PFSK-1 (cell line): ENCODE measurements around the gene POLG.

ENCODE experiments used
- FOXP2 ChIP-seq: optimal IDR thresholded peaks from 2 replicates; pipeline ENCODE3; 2011; ENCODE audit warnings: borderline replicate concordance, control low read depth, inconsistent platforms; ENCODE audit not compliant: insufficient read depth; ENCODE audit errors: extremely low read length, extremely low read depth
- POLR2AphosphoS5 ChIP-seq: IDR thresholded peaks from 2 replicates; pipeline ENCODE4 v1.6.1; 2012; ENCODE audit warnings: low read depth, mild to moderate bottlenecking, control low read depth, low read length, moderate library complexity
- SIN3A ChIP-seq: IDR thresholded peaks from 2 replicates; pipeline ENCODE4 v1.6.1; 2012; ENCODE audit warnings: mild to moderate bottlenecking, low read length, moderate library complexity, borderline replicate concordance; ENCODE audit not compliant: insufficient read depth
- TAF1 ChIP-seq: IDR thresholded peaks from 2 replicates; pipeline ENCODE4 v1.6.1; 2012; ENCODE audit warnings: low read length, control low read depth, borderline replicate concordance; ENCODE audit not compliant: insufficient read depth
- TF ChIP-seq, protein P1 (sequence below), 2 experiments: IDR thresholded peaks; 2 replicates each; pipeline versions ENCODE4 v1.6.1 to v1.8.0; 2011 to 2012; ENCODE audit warnings: low read depth in 2 of 2, low read length in 2 of 2, control low read depth in 1 of 2, inconsistent platforms in 1 of 2, mild to moderate bottlenecking in 1 of 2, moderate library complexity in 1 of 2; ENCODE audit not compliant: insufficient read depth in 1 of 2

Gene POLG

DNA sequence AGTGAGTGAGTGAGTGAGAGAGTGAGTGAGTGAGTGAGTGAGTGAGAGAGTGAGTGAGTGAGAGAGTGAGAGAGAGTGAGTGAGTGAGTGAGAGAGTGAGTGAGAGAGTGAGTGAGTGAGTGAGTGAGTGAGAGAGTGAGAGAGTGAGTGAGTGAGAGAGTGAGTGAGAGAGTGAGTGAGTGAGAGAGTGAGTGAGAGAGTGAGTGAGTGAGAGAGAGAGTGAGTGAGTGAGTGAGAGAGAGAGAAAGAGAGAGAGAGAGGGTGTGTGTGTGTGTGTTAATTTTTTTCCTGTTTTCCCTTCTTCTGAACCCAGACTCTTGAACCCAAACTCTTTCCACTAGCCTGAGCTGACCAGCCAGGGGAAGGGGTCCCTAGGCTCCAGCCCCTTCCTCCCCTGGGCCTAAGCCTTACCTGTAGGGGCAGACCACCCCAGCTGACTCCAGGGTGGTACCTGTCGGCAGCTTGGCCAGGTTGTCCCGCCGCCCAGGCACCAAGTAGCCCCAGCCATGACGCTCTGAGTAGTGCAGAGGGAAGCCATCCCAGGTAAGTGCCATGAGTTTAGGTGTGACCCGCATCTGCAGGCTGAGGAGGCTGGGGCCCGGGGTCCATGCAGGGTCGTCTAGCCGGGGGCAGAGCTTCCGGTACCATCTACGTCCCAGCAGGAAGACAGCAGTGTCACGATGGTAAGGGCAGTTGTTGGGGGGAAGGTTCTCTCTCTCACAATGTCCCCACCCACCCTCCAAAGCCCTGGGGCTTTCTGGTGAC is 9.4 kb downstream of the POLG start:
- TF ChIP-seq SIN3A (no peak), POLR2AphosphoS5 (0 out of 2 replicates have a peak, but pooled peaks have one; percentile 3), FOXP2 (no peak), TAF1 (no peak)
- TF ChIP-seq, protein P1, sequence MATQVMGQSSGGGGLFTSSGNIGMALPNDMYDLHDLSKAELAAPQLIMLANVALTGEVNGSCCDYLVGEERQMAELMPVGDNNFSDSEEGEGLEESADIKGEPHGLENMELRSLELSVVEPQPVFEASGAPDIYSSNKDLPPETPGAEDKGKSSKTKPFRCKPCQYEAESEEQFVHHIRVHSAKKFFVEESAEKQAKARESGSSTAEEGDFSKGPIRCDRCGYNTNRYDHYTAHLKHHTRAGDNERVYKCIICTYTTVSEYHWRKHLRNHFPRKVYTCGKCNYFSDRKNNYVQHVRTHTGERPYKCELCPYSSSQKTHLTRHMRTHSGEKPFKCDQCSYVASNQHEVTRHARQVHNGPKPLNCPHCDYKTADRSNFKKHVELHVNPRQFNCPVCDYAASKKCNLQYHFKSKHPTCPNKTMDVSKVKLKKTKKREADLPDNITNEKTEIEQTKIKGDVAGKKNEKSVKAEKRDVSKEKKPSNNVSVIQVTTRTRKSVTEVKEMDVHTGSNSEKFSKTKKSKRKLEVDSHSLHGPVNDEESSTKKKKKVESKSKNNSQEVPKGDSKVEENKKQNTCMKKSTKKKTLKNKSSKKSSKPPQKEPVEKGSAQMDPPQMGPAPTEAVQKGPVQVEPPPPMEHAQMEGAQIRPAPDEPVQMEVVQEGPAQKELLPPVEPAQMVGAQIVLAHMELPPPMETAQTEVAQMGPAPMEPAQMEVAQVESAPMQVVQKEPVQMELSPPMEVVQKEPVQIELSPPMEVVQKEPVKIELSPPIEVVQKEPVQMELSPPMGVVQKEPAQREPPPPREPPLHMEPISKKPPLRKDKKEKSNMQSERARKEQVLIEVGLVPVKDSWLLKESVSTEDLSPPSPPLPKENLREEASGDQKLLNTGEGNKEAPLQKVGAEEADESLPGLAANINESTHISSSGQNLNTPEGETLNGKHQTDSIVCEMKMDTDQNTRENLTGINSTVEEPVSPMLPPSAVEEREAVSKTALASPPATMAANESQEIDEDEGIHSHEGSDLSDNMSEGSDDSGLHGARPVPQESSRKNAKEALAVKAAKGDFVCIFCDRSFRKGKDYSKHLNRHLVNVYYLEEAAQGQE (IDR thresholded peaks at IDR 0.05; ENCODE audit: insufficient read depth in 1 of 2, low read depth in 2 of 2, low read length in 2 of 2), result no peak

DNA sequence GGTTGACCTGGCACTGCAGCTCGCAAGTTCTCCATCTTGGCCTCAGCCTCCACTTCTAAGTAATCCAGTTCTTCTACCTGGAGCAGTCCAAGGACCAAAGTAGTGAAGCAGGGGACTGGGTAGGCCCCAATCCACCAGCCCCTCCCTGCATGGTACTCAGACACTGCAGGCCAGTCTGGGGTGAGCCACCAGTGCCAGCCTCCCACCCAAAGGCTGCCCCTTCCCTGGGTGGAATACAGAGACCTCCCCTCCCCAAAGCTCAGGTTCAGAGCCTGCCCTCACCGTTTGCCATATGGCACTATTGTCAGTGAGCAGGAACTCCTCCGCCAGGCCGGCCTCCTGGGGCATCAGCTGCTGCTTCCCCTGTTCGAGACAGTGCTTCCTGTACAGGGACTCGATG is 10.8 kb downstream of the POLG start:
- TF ChIP-seq TAF1, result no peak
- no peak for TF ChIP-seq SIN3A
- TF ChIP-seq POLR2AphosphoS5, result no peak

DNA sequence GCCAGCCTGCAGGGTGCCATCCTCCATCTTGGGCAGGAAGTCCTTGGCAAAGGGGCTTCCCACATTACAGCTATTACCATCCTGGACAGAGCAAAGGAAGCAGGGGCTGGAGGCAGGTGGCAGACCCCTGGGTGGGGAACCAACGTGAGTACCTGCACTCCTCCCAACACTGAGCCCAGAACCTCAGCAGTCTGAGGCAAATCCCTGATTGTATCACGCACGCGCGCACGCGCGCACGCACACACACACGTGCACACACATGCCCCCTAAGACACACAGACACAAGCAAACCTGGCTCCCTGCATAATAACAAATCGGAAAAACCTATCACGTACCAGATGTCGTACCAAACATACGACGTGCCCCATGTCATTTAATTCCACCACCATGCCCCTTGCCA is 11.8 kb downstream of the POLG start:
- TF ChIP-seq, protein P1 (IDR thresholded peaks at IDR 0.05; ENCODE audit: insufficient read depth in 1 of 2, low read depth in 2 of 2, low read length in 2 of 2), result no peak
- no peak for TF ChIP-seq TAF1
- TF ChIP-seq SIN3A, result no peak
- TF ChIP-seq FOXP2, result no peak
- TF ChIP-seq POLR2AphosphoS5, result no peak

DNA sequence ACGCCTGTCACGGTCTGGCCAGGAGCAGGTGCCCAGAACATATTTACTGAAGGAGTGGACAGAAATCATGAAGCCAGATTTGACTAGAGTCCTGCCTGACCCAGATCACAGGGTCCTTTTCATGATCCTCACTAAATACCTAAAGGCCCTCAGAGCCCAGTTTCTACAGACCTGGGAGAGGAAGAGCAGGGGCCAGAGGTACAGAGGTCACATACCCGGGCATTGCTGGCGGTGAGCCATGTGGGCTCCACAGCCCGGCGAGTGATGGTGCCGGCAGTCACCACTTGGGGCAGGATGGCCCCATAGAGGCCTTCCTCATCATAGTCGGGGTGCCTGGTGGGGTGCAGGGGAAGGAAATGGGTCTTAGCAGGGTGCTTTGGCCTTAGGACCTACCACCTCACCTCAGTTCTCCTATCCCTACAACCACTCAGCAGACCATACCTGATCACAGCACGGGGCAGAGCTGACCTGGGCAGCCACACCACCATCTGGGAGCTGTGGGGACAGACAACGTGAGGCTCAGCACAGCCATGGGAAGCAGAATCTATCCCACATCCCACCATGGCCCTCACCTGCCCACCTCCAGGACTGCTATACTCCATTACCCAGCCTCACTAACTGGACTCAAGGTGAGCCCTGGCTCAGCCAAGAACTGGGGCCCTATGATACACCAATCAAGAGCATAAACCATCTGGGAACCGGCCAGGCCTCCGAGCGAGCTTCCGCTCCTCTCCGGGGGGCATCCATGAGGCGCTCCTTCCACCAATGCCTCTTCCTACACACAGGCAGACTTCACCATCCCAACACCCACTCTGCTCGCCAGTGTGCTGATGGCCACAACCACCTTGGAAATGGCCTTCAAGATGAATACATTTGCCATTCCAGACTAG is 12.9 kb downstream of the POLG start:
- TF ChIP-seq POLR2AphosphoS5 (no peak), TAF1 (no peak), SIN3A (no peak), FOXP2 (no peak)
- TF ChIP-seq, protein P1 (IDR thresholded peaks at IDR 0.05; ENCODE audit: insufficient read depth in 1 of 2, low read depth in 2 of 2, low read length in 2 of 2), result no peak

DNA sequence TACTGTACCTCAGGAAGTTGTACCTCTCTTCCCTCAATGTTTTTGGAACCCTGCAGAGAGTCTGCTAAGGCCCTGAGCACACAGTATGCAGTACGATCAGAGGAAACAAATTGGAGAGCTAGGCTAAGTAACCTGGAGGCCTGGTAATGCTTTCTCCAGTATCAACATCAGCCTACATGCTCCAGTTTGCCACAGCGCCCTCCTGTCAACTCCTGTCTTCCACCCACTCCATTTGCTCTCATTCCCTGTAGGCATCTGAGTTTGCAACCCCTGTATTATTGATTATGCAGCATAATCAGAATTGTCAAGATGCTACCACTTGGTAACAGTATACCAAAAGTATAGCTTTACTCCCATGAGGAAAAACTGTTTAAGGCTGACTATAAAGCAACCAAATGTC is 14.4 kb downstream of the POLG start:
- TF ChIP-seq POLR2AphosphoS5 (no peak), TAF1 (no peak), FOXP2 (no peak), SIN3A (no peak)
- TF ChIP-seq, protein P1 (IDR thresholded peaks at IDR 0.05; ENCODE audit: insufficient read depth in 1 of 2, low read depth in 2 of 2, low read length in 2 of 2), result no peak
